ENCODE measurements around the gene PSME1.

GRCh38 chr14:24110060-24110459, 25.9 kb upstream of the PSME1 start:
- TF ChIP-seq CTCF (IDR thresholded peaks at IDR 0.05; ENCODE audit: extremely low read depth in 1 of 2, insufficient read depth in 1 of 2, low read depth in 1 of 2, low read length in 2 of 2) (no peak), POLR2A (IDR thresholded peaks at IDR 0.05; ENCODE audit: low read depth, low read length) (no peak), MAX (IDR thresholded peaks at IDR 0.05; ENCODE audit: insufficient read depth, insufficient read length) (no peak), EZH2 (IDR thresholded peaks at IDR 0.05; ENCODE audit: borderline replicate concordance, low read depth, low read length, severe bottlenecking) (no peak), GATA2 (IDR thresholded peaks at IDR 0.05; ENCODE audit: insufficient read depth, insufficient read length, low read depth, low read length) (no peak), POLR2AphosphoS5 (IDR thresholded peaks at IDR 0.05; ENCODE audit: insufficient read depth, low read depth, low read length) (no peak)

Measured in endothelial cell of umbilical vein (primary cell).